ENCODE results near the gene TAOK3. TPM values are rescaled to one million over a fixed set of nuclear protein-coding genes. Genes with fewer than 3 reads are reported as not detected.

TAOK3 gene
- total RNA-seq, 1 experiment from 2014 or later, result 10.6 TPM

DNA sequence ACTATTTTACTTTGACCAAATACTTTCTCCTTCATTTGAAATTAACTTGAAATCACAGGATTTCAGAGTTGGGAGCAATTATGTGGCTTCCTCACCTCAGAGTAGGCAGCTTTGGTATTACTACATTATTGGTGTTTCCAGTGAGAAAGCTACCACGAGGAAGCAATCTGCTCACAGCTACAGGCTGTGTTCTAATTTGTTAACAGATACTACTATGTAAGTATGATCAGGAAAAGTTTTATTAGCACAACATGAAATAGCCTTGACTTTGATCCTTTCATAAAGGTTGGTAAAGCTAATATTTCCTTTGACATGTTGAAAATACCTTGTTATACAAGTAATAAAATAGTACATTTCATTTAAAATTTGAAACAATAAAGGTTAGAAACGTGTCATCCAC, 30.6 kb downstream of the TAOK3 start:
- DNase-seq (ENCODE audit: low read depth), result no peak

- no peak for DNase-seq (ENCODE audit: low read depth)
These were observed 35.4 kb downstream of the TAOK3 start for GRCh38 chr12:118337194-118337838.

DNA sequence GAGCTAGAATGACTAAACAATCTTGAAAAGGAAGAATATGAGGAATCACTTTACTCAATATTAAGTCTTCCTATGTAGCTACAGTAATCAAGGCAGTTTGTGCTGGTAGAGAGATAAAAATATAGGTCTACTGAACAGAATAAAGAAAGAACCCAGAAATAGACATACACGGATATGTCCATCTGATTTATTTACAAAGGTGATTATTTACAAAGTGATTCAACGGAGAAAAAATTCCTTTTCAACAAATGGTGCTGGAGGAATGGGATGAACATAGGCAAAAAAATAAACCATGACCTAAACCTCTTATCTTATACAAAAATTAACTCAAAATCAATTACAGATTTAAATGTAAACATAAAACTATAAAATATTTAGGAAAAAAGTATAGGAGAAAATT, 36.6 kb downstream of the TAOK3 start:
- DNase-seq (ENCODE audit: low read depth), result no peak

GRCh38 chr12:118334939-118335567, 37.7 kb downstream of the TAOK3 start:
- no peak for DNase-seq (ENCODE audit: low read depth)

DNA sequence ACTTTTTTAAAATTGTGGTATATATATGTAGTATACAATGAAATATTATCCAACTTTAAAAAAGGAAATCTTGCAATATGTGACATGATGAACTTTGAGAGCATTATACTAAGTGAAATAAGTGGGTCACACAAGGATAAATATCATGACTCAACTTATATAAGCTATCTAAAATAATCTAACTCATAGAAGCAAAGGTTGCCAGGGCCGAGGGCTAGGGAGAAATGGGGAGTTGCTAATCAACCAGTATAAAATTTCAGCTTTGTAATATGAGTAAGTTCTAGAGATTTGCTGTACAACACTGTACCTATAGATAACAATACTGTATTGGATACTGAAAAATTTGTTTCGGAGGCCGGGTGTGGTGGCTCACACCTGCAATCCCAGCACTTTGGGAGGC, 38.5 kb downstream of the TAOK3 start:
- DNase-seq (ENCODE audit: low read depth), result no peak

DNA sequence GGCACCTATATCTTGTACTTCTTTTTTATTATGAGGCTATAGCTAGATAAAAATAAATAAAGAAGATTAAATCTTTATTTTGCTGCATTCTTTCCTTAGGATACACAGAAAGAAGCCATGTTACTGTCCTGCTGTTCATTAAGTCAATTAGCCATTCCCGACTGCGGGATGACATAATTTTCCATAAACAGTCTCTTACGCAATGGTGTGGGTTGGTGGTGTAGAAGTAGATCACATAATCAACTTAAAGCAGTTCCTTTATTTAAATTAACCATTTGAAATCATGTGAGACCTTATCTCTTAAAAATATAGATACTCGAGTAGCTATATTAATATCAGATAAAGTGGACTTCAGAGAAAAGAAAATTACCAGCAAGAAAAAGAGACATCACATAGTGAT, 40.2 kb downstream of the TAOK3 start:
- no peak for DNase-seq (ENCODE audit: low read depth)

- no peak for DNase-seq (ENCODE audit: low read depth)
These were observed 42.2 kb downstream of the TAOK3 start for GRCh38 chr12:118330421-118331018.

DNA sequence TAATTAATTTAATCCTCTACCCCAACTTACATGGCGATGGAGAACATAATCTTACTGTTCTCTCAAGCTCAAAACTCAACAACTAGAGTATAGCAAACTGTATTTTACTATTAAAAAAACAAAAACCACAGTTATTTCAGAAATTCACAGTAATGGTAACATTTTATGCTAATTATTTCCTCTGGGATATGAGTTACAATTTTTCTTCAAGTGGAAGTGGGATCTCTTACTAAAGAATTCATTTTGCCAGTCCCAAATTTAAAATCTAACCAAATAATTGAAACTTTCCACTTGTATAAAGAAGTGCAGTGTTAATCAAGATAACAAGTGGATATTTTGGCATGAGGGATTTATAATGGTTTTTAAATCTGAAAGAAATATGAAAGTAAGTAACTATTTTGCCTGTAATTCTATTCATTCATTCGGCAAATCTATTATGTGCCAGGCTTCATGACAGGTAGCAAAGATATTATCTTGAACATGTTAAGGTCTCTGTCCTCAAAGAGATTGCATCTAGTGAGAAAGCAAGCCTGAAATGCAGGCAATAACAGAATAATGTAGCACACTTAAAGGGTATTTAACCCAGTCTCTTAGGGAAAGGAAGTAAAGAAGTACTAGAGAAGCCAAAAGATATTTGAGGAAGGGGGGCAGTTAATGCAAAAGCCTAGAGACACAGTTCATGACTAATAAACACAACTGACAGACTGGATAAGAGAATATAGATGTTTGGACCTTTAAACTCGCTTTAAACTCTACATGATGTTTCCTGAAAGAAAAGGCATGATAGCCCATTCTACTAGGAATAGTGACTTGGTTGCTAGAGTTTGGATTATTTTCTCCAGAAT, 44.0 kb downstream of the TAOK3 start:
- no peak for DNase-seq (ENCODE audit: low read depth)

DNA sequence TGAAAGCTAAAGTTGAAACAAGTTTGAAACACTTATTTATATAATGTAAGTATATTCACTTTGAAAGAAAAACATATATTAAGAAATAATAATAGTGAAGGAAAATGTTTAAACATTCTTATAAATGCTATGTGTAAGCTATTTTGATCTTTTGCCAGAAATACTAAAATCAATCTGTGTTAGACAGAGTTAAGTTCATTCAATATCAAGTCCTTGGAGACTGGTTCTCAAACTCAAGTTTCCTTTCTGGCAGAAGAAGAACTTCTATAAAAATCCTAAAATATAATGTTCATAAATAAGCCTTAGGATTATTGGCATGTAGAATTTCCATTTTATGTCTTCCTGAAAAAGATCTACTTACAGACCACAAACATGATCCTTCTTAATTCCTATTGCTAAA, 45.3 kb downstream of the TAOK3 start:
- no peak for DNase-seq (ENCODE audit: low read depth)

- DNase-seq (ENCODE audit: low read depth), result no peak
These were observed 45.7 kb downstream of the TAOK3 start for GRCh38 chr12:118326991-118327390.

GRCh38 chr12:118325081-118325480, 47.6 kb downstream of the TAOK3 start:
- DNase-seq (ENCODE audit: low read depth), result no peak

GRCh38 chr12:118319627-118320026, 53.1 kb downstream of the TAOK3 start:
- DNase-seq (ENCODE audit: low read depth), result no peak

DNA sequence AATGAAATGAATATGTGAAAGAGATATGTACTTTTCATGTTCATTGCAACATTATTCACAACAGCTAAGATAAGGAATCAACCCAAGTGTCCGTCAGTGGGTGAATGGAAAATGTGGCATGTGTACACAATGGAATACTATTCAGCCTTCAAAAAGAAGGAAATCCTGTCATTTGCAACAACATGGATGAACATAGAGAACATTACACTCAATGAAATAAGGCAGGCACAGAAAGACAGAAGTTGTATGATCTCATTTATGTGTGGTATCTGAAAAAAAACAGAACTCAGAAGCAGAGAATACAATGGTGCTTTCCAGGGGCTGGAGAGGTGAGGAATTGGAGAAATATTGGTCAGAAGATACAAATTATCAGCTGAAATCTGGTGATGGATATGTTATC, 54.0 kb downstream of the TAOK3 start:
- DNase-seq (ENCODE audit: low read depth), result no peak

DNA sequence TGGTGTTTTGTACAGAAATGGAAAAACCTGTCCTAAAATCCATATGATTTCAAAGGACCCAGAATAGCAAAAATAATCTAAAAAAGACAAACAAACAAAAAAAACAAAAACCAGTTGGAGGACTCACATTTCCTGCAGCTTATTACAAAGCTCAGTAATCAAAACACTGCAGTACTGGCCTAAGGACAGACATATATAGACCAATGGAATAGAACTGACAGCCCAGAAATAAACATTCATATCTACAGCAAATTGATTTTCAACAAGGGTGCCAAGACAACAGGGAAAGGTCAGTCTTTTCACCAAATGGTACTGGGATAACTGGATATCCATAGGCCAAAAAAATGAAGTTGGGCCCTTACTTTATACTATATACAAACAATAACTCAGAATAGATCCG, 55.0 kb downstream of the TAOK3 start:
- DNase-seq (ENCODE audit: low read depth), result no peak

DNA sequence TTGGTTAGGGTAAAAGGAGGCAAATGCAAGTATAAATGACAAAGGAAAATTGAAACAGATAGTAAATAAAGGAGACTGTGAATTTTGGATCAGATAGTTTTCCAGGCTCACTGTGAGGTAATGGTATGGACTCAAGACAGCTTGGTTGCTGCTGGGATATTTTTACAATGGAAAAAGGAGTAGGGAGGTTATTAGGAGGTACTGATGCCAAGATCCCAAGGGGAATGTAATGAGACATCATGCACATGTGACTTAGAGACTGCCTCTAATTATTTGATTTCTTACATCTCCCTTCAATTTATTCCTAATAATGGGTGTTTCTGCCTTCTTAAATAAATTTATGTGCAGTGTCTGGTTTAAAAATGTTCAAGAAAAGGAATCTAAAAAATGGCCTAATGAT, 56.9 kb downstream of the TAOK3 start:
- no peak for DNase-seq (ENCODE audit: low read depth)

DNA sequence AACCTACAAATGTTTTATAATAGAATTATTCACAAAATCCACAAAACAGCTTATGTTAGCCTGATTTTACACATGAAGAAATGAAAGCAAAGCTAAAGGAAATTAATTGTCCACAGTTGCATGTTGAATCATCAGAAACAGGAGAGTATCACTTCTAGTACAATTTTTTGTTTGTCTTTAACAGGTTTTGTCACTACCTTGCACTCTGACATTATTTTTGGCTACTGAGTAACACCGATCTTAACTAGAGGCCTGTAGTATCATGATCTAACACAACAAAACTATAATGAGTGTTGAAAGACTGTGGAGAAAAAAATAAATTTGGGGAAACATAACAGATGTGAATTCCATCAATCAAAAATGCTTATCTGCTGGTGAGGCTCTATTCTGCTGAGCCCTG, 60.1 kb downstream of the TAOK3 start:
- no peak for DNase-seq (ENCODE audit: low read depth)

GRCh38 chr12:118311666-118312065, 61.0 kb downstream of the TAOK3 start:
- DNase-seq (ENCODE audit: low read depth), result no peak

DNA sequence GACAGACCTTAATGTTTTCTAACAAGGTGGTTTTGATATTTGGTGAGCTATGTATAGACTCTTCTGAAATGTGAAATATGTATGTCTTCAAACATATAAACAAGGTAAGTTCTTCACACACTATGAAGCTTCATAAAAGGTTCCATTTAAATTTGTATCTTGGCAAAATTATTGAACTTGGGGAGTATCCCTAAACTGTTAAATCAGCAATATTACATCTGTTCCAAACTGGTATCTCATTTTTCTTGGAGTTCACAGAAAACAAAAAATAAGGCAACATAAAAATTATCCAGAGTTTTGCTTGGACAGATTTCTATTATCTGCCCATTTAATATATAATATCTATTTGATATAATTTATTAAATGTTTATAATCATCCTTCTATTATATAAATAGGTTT, 62.4 kb downstream of the TAOK3 start:
- no peak for DNase-seq (ENCODE audit: low read depth)

DNA sequence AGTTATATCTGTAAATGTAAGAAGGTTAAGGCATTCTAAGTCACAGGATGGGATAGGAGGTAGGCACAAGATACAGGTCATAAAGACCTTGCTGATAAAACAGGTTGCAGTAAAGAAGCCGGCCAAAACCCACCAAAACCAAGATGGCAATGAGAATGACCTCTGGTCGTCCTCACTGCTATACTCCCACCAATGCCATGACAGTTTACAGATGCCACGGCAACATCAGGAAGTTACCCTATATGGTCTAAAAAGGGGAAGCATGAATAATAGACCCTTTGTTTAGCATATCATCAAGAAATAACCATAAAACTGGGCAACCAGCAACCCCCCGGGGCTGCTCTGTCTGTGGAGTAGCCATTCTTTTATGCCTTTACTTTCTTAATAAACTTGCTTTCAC, 64.7 kb downstream of the TAOK3 start:
- DNase-seq (ENCODE audit: low read depth), result peak; percentile 89

DNA sequence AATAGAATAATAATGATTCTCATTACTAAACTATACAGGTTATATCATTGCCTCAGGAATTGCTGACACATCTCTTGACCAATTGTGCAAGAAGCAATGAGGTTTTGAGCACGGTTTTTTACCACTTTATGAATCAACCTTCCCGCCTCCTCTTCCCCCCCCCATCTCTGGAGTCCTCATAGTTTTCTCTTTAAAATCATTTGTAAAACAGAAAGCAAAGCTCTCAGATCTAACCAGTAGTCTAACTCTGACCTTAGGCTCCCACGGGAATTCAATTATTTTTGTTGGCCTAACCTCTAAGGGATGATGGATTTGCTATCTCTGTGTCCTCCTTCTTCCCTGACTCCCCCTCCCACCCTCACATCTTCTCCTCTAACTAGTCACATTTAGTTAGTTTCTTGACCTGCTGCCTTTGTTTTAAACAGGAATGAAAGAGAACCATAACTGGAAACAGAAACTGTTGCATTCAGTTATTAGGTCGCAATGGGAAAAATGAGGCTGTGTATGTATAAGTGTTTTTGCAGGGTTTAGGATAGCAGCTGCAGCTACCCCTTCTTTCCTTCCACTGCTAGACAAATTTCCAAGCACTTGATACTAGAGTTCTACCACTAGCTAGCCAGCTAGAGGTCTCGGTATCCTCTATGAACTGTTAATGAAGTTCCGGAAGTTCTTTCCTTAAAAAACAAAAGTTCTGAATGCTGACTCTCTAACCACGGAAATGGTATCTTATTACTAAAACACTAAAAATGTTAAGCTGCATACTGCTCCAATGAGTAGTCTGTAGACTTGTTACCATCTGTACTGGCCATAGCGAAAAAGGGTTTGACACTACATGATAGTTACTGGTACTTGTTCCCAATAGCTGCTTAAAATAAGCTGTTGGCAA, 65.4 kb downstream of the TAOK3 start:
- DNase-seq (ENCODE audit: low read depth), result peak; percentile 90

GRCh38 chr12:118304093-118304492, 68.6 kb downstream of the TAOK3 start:
- no peak for DNase-seq (ENCODE audit: low read depth)

All from HT1080 (cell line).